HG03159 (cell line): ENCODE data around the gene ELOF1.
"Not testable (repeated sequence)": the region's sequence is repeated elsewhere in the genome, so short reads cannot be mapped to it uniquely, and the experiment has no call there.

Experiments
- ATAC-seq: cut with Tn5 transposase; IDR thresholded peaks from one replicate; pipeline ENCODE4 v1.9.1; 2021; ENCODE audit warnings: mild to moderate bottlenecking, moderate library complexity; ENCODE audit not compliant: unreplicated experiment

ELOF1 gene

GRCh38 chr19:11570039-11570462, 11.0 kb upstream of the ELOF1 start:
- ATAC-seq: no peak

GRCh38 chr19:11566164-11566563, 7.1 kb upstream of the ELOF1 start:
- no peak for ATAC-seq

- not testable (repeated sequence) for ATAC-seq
These were observed 6.6 kb upstream of the ELOF1 start for GRCh38 chr19:11565649-11565980.

- not testable (repeated sequence) for ATAC-seq
These were observed 5.2 kb upstream of the ELOF1 start for GRCh38 chr19:11564082-11564807.

GRCh38 chr19:11563532-11563931, 4.5 kb upstream of the ELOF1 start:
- no peak for ATAC-seq

GRCh38 chr19:11560404-11561051, 1.5 kb upstream of the ELOF1 start:
- peak; percentile 45 for ATAC-seq

GRCh38 chr19:11556634-11557420, 2.2 kb downstream of the ELOF1 start:
- ATAC-seq: no peak

- no peak for ATAC-seq
These were observed 3.8 kb downstream of the ELOF1 start for GRCh38 chr19:11555246-11555645.

- ATAC-seq: no peak
These were observed 4.9 kb downstream of the ELOF1 start for GRCh38 chr19:11554160-11554559.

- ATAC-seq: no peak
These were observed 6.2 kb downstream of the ELOF1 start for GRCh38 chr19:11552666-11553372.

GRCh38 chr19:11551603-11552235, 7.3 kb downstream of the ELOF1 start:
- no peak for ATAC-seq

GRCh38 chr19:11550265-11550664, 8.8 kb downstream of the ELOF1 start:
- ATAC-seq: no peak

GRCh38 chr19:11549386-11549953, 9.6 kb downstream of the ELOF1 start:
- no peak for ATAC-seq

GRCh38 chr19:11547929-11548700, 10.9 kb downstream of the ELOF1 start:
- ATAC-seq: no peak

GRCh38 chr19:11541238-11541637, 17.8 kb downstream of the ELOF1 start:
- ATAC-seq: no peak

- no peak for ATAC-seq
These were observed 18.4 kb downstream of the ELOF1 start for GRCh38 chr19:11540645-11541044.

- ATAC-seq: no peak
These were observed 19.3 kb downstream of the ELOF1 start for GRCh38 chr19:11539495-11540365.

GRCh38 chr19:11538232-11539036, 20.6 kb downstream of the ELOF1 start, which contains the start of gene CNN1:
Gene CNN1, plus strand, starts transcription at chr19:11538851. Its CDS starts 77 bp downstream, at chr19:11538928.
- ATAC-seq: no peak
